ENCODE measurements around the gene COL23A1.

DNA sequence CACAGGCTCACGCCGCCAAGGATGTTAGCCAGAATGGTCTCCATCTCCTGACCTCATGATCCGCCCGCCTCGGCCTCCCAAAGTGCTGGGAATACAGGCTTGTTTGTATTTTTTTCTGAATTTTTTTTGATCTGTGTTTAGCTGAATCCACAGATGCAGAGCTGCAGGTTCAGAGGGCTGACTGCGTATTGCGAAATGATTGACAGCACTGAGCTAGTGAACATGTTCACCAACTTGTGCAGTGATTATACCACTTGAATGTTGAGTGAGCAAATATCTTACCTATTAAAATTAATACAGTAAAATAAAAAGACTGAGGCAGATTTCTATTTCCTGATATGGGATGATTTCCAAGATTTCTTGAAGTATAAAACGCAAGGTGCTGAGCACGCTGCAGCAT, 234.5 kb downstream of the COL23A1 start:
- TF ChIP-seq, protein P1, sequence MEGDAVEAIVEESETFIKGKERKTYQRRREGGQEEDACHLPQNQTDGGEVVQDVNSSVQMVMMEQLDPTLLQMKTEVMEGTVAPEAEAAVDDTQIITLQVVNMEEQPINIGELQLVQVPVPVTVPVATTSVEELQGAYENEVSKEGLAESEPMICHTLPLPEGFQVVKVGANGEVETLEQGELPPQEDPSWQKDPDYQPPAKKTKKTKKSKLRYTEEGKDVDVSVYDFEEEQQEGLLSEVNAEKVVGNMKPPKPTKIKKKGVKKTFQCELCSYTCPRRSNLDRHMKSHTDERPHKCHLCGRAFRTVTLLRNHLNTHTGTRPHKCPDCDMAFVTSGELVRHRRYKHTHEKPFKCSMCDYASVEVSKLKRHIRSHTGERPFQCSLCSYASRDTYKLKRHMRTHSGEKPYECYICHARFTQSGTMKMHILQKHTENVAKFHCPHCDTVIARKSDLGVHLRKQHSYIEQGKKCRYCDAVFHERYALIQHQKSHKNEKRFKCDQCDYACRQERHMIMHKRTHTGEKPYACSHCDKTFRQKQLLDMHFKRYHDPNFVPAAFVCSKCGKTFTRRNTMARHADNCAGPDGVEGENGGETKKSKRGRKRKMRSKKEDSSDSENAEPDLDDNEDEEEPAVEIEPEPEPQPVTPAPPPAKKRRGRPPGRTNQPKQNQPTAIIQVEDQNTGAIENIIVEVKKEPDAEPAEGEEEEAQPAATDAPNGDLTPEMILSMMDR (tag by site-specific recombination; IDR thresholded peaks at IDR 0.05): no peak
- TF ChIP-seq, protein P2, sequence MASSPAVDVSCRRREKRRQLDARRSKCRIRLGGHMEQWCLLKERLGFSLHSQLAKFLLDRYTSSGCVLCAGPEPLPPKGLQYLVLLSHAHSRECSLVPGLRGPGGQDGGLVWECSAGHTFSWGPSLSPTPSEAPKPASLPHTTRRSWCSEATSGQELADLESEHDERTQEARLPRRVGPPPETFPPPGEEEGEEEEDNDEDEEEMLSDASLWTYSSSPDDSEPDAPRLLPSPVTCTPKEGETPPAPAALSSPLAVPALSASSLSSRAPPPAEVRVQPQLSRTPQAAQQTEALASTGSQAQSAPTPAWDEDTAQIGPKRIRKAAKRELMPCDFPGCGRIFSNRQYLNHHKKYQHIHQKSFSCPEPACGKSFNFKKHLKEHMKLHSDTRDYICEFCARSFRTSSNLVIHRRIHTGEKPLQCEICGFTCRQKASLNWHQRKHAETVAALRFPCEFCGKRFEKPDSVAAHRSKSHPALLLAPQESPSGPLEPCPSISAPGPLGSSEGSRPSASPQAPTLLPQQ (tag by site-specific recombination; IDR thresholded peaks at IDR 0.05): no peak
- TF ChIP-seq ZNF10 (tag by site-specific recombination; IDR thresholded peaks at IDR 0.05): no peak
- no peak for TF ChIP-seq ZBTB7A (tag by site-specific recombination; IDR thresholded peaks at IDR 0.05; ENCODE audit: low read depth)
- no peak for TF ChIP-seq ZNF175 (tag by site-specific recombination; IDR thresholded peaks at IDR 0.05)
- TF ChIP-seq EGR2 (tag by site-specific recombination; IDR thresholded peaks at IDR 0.05; ENCODE audit: low read depth): no peak
- TF ChIP-seq ZNF843 (tag by site-specific recombination; IDR thresholded peaks at IDR 0.05): no peak
- TF ChIP-seq KLF9 (tag by site-specific recombination; IDR thresholded peaks at IDR 0.05; ENCODE audit: low read depth): no peak
- TF ChIP-seq, protein P3, sequence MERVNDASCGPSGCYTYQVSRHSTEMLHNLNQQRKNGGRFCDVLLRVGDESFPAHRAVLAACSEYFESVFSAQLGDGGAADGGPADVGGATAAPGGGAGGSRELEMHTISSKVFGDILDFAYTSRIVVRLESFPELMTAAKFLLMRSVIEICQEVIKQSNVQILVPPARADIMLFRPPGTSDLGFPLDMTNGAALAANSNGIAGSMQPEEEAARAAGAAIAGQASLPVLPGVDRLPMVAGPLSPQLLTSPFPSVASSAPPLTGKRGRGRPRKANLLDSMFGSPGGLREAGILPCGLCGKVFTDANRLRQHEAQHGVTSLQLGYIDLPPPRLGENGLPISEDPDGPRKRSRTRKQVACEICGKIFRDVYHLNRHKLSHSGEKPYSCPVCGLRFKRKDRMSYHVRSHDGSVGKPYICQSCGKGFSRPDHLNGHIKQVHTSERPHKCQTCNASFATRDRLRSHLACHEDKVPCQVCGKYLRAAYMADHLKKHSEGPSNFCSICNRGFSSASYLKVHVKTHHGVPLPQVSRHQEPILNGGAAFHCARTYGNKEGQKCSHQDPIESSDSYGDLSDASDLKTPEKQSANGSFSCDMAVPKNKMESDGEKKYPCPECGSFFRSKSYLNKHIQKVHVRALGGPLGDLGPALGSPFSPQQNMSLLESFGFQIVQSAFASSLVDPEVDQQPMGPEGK (tag by site-specific recombination; IDR thresholded peaks at IDR 0.05): no peak
- TF ChIP-seq, protein P4, sequence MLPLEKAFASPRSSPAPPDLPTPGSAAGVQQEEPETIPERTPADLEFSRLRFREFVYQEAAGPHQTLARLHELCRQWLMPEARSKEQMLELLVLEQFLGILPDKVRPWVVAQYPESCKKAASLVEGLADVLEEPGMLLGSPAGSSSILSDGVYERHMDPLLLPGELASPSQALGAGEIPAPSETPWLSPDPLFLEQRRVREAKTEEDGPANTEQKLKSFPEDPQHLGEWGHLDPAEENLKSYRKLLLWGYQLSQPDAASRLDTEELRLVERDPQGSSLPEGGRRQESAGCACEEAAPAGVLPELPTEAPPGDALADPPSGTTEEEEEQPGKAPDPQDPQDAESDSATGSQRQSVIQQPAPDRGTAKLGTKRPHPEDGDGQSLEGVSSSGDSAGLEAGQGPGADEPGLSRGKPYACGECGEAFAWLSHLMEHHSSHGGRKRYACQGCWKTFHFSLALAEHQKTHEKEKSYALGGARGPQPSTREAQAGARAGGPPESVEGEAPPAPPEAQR (tag by site-specific recombination; IDR thresholded peaks at IDR 0.05): no peak

All from HEK293 (cell line).